ENCODE results near the gene HELZ. TPM values are rescaled to one million over a fixed set of nuclear protein-coding genes. Genes with fewer than 3 reads are reported as not detected.

The HELZ gene
- total and polyA plus RNA-seq, 2 donors (not counting 1 experiment from before 2014, with no cell fraction given) = 10.4 to 97.8 TPM

DNA sequence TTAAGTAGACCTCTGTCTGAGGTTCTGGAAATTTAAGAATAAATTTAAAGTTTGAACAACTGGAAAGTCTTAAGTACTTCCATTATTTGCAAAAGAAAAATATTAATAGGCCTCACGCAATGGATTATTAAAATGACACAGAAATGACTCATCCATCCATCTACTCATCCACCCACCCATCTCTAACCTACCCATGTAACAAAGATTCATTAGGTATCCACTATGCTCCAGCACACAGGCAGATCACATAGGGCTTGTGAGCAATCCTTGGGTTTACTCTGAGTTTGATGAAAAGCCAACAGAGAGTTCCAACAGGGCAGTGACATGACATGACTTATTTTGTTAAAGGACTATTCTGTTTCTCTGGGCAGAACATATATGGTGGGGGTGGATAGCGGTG is 93.3 kb downstream of the HELZ start:
- Mint-ChIP-seq H3K27ac (no peak overlapping the region), H3K27me3 (no peaks in the 10 kb centered on the region), H3K4me3 (no peak overlapping the region), H3K4me1 (no peaks in the 10 kb centered on the region), H3K9me3 (ENCODE audit: insufficient read depth) (no peaks in the 10 kb centered on the region)
- Histone ChIP-seq H3K9me3 (ENCODE audit: control extremely low read depth in 1 of 3, control insufficient read depth in 2 of 3, insufficient read depth in 1 of 3, low read length in 2 of 3) (no peaks in the 10 kb centered on the region), H3K4me2 (replicated peaks; ENCODE audit: low read depth, low read length, poor library complexity, severe bottlenecking) (no peak overlapping the region), H3K27me3 (replicated peaks in 1 of 4; ENCODE audit: control extremely low read depth in 1 of 4, control insufficient read depth in 3 of 4, insufficient read depth in 4 of 4, low read length in 3 of 4) (no peaks in the 10 kb centered on the region), H2AFZ (ENCODE audit: insufficient read depth, low read depth, low read length, poor library complexity, severe bottlenecking) (no peak overlapping the region), H3K27ac (ENCODE audit: low read length in 2 of 2) (no peak overlapping the region), H4K20me1 (ENCODE audit: control insufficient read depth, insufficient read depth, low read length, poor library complexity, severe bottlenecking) (no peaks in the 10 kb centered on the region), H3K4me1 (ENCODE audit: control insufficient read depth in 2 of 2, insufficient read depth in 2 of 2, low read length in 2 of 2) (no peaks in the 10 kb centered on the region), H3K79me2 (ENCODE audit: control insufficient read depth, insufficient read depth, low read length) (no peaks in the 10 kb centered on the region), H3K9ac (ENCODE audit: low read length) (no peak overlapping the region), H3K36me3 (replicated peaks in 1 of 2; ENCODE audit: control extremely low read depth in 1 of 2, control insufficient read depth in 1 of 2, extremely low read depth in 1 of 2, insufficient read depth in 2 of 2, low read length in 1 of 2) (peaks cover 16 to 48% of the 10 kb centered on the region in 2 experiments), H3K4me3 (ENCODE audit: control extremely low read depth in 1 of 5, extremely low read depth in 1 of 5, insufficient read depth in 1 of 5, low read depth in 2 of 5, low read length in 4 of 5) (no peak overlapping the region)
- 100% methylated on average over 1 of the region's 2 CpGs for WGBS (ENCODE audit: insufficient coverage)
- DNase-seq = no peak
- intact Hi-C loops (cut with micrococcal nuclease) = no loop called here
- CTCF ChIA-PET = no interaction called here
- ATAC-seq (ENCODE audit: low read depth) = no peak
- POLR2A ChIA-PET = no interaction called here
- TF ChIP-seq EZH2 (IDR thresholded peaks at IDR 0.05; ENCODE audit: borderline replicate concordance, insufficient read depth, low read depth, low read length, poor library complexity, severe bottlenecking) = no peak
- TF ChIP-seq, protein P1, sequence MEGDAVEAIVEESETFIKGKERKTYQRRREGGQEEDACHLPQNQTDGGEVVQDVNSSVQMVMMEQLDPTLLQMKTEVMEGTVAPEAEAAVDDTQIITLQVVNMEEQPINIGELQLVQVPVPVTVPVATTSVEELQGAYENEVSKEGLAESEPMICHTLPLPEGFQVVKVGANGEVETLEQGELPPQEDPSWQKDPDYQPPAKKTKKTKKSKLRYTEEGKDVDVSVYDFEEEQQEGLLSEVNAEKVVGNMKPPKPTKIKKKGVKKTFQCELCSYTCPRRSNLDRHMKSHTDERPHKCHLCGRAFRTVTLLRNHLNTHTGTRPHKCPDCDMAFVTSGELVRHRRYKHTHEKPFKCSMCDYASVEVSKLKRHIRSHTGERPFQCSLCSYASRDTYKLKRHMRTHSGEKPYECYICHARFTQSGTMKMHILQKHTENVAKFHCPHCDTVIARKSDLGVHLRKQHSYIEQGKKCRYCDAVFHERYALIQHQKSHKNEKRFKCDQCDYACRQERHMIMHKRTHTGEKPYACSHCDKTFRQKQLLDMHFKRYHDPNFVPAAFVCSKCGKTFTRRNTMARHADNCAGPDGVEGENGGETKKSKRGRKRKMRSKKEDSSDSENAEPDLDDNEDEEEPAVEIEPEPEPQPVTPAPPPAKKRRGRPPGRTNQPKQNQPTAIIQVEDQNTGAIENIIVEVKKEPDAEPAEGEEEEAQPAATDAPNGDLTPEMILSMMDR (IDR thresholded peaks at IDR 0.05) = no peak

DNA sequence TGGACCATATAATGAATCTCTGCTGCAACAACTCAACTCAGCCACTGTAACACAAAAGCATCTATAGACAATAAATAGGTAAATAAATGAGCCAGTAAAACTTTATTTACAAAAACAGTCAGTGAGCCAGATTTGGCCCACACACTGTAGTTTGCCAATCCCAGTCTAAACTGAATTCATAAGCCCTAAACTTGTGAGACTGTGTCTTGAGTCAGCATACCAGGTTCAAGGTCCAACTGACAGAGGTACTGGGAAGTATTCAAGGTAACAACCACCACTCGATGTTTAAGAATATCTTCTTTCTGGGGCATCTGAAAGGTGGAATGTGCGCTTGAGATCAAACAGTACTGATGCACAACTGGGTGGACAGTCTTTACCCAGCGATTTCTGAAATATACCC is 94.2 kb downstream of the HELZ start:
- H3K27ac ChIP-seq (ENCODE audit: low read length in 2 of 2) = no peak overlapping the region
- ATAC-seq (ENCODE audit: low read depth) (no peak), DNase-seq (no peak)
- Mint-ChIP-seq H3K27ac (no peak overlapping the region), H3K4me1 (no peaks in the 10 kb centered on the region), H3K27me3 (no peaks in the 10 kb centered on the region), H3K4me3 (no peak overlapping the region), H3K9me3 (ENCODE audit: insufficient read depth) (no peaks in the 10 kb centered on the region)
- no peak overlapping the region for H3K4me2 ChIP-seq (replicated peaks; ENCODE audit: low read depth, low read length, poor library complexity, severe bottlenecking)
- H3K4me3 ChIP-seq (ENCODE audit: control extremely low read depth in 1 of 5, extremely low read depth in 1 of 5, insufficient read depth in 1 of 5, low read depth in 2 of 5, low read length in 4 of 5) = no peak overlapping the region
- no peaks in the 10 kb centered on the region for H3K9me3 ChIP-seq (ENCODE audit: control extremely low read depth in 1 of 3, control insufficient read depth in 2 of 3, insufficient read depth in 1 of 3, low read length in 2 of 3)
- H3K79me2 ChIP-seq (ENCODE audit: control insufficient read depth, insufficient read depth, low read length) = no peaks in the 10 kb centered on the region
- H2AFZ ChIP-seq (ENCODE audit: insufficient read depth, low read depth, low read length, poor library complexity, severe bottlenecking) = no peak overlapping the region
- no peak for TF ChIP-seq EZH2 (IDR thresholded peaks at IDR 0.05; ENCODE audit: borderline replicate concordance, insufficient read depth, low read depth, low read length, poor library complexity, severe bottlenecking)
- TF ChIP-seq, protein P1 (IDR thresholded peaks at IDR 0.05) = no peak
- H3K9ac ChIP-seq (ENCODE audit: low read length) = no peak overlapping the region
- H3K36me3 ChIP-seq (replicated peaks in 1 of 2; ENCODE audit: control extremely low read depth in 1 of 2, control insufficient read depth in 1 of 2, extremely low read depth in 1 of 2, insufficient read depth in 2 of 2, low read length in 1 of 2) = peaks cover 14 to 57% of the 10 kb centered on the region in 2 experiments
- WGBS (ENCODE audit: insufficient coverage) = 100% methylated on average over 1 of the region's 3 CpGs
- no peaks in the 10 kb centered on the region for H3K4me1 ChIP-seq (ENCODE audit: control insufficient read depth in 2 of 2, insufficient read depth in 2 of 2, low read length in 2 of 2)
- H3K27me3 ChIP-seq (replicated peaks in 1 of 4; ENCODE audit: control extremely low read depth in 1 of 4, control insufficient read depth in 3 of 4, insufficient read depth in 4 of 4, low read length in 3 of 4) = no peaks in the 10 kb centered on the region
- H4K20me1 ChIP-seq (ENCODE audit: control insufficient read depth, insufficient read depth, low read length, poor library complexity, severe bottlenecking) = no peaks in the 10 kb centered on the region
- ChIA-PET POLR2A (no interaction called here), CTCF (no interaction called here)
- intact Hi-C loops (cut with micrococcal nuclease) = no loop called here

All from B cell (primary cell).